Measurements from ENCODE around the gene TMEM253. TPM values are rescaled to one million over a fixed set of nuclear protein-coding genes. Genes with fewer than 3 reads are reported as not detected.

Gene TMEM253
- polyA plus RNA-seq, 1 of the 3 experiments (the other 2 are of a cell fraction): 0.82 TPM

GRCh38 chr14:21071225-21072030 lies 29.4 kb upstream of the TMEM253 start:
- Histone ChIP-seq H3K9me3 (no peaks in the 10 kb centered on the region), H3F3A (replicated peaks; ENCODE audit: insufficient read depth) (peaks cover 30% of the 10 kb centered on the region), H3K4me3 (ENCODE audit: low read depth in 2 of 2, low read length in 1 of 2) (peak overlapping the region; percentile 81 to 89), H2AFZ (ENCODE audit: low read depth) (no peak overlapping the region; the same call in 1 of the 2 replicates), H3K36me3 (replicated peaks in 1 of 2; ENCODE audit: control insufficient read depth in 1 of 2, insufficient read depth in 2 of 2, low read length in 1 of 2) (peaks cover 29 to 40% of the 10 kb centered on the region in 2 experiments), H3K9me2 (no peaks in the 10 kb centered on the region), H3K79me2 (ENCODE audit: insufficient read depth) (peaks cover 57% of the 10 kb centered on the region), H3K4me2 (peak overlapping the region; percentile 95), H3K27ac (ENCODE audit: low read depth in 2 of 2, low read length in 1 of 2) (peak overlapping the region; percentile 98 to 99), H3K4me1 (ENCODE audit: control insufficient read depth in 1 of 2, insufficient read depth in 2 of 2, low read depth in 1 of 2, low read length in 1 of 2) (peaks cover 22 to 37% of the 10 kb centered on the region in 2 experiments), H3K27me3 (ENCODE audit: insufficient read depth) (no peaks in the 10 kb centered on the region), H3K9ac (peak overlapping the region; percentile 93), H4K20me1 (ENCODE audit: insufficient read depth) (0 out of 2 replicates have a peak, but pooled peaks cover 8% of the 10 kb centered on the region)
- POLR2A ChIA-PET: interaction anchor here (0.9 to 2.7 kb wide), 12 partner anchors 9 to 728 kb away, joined by 3 to 19 read pairs (median 8); partner anchors contain the start of genes PARP2, TMEM253 and ZNF219
- TF ChIP-seq REST (IDR thresholded peaks at IDR 0.05; ENCODE audit: low read depth, low read length): 0 out of 2 replicates have a peak, but pooled peaks have one; percentile 44
- peak; percentile 62 for TF ChIP-seq MAX (IDR thresholded peaks at IDR 0.05; ENCODE audit: low read depth)
- no peak for TF ChIP-seq RFX5 (IDR thresholded peaks at IDR 0.05; ENCODE audit: low read length)
- peak in 1 of 2 experiments; percentile 25; a peak in 1 of 4 replicates for TF ChIP-seq EP300 (IDR thresholded peaks at IDR 0.05; ENCODE audit: borderline replicate concordance in 1 of 2, low read depth in 1 of 2, low read length in 1 of 2)
- 0 out of 2 replicates have a peak, but pooled peaks have one; percentile 2 for TF ChIP-seq RAD21 (IDR thresholded peaks at IDR 0.05; ENCODE audit: low read length)
- TF ChIP-seq TAF1 (IDR thresholded peaks at IDR 0.05; ENCODE audit: borderline replicate concordance, low read depth, low read length): peak; percentile 55; the same call in 1 of the 2 replicates
- TF ChIP-seq GABPA (IDR thresholded peaks at IDR 0.05; ENCODE audit: low read depth): 0 out of 2 replicates have a peak, but pooled peaks have one; percentile 10
- TF ChIP-seq TCF12 (IDR thresholded peaks at IDR 0.05): peak; percentile 90
- peak; percentile 47; the same call in 1 of the 2 replicates for TF ChIP-seq POLR2AphosphoS5 (IDR thresholded peaks at IDR 0.05; ENCODE audit: low read depth, low read length)
- TF ChIP-seq RXRA (IDR thresholded peaks at IDR 0.05; ENCODE audit: borderline replicate concordance, low read depth): no peak
- TF ChIP-seq CHD2 (IDR thresholded peaks at IDR 0.05; ENCODE audit: low read length, partially characterized antibody): peak; percentile 73
- peak; percentile 95 for DNase-seq
- 5% methylated on average over 26 of the region's 37 CpGs for WGBS (ENCODE audit: low lambda C conversion rate)
- CTCF ChIA-PET: interaction anchor here (0.9 to 13.2 kb wide), 17 partner anchors 10 to 101 kb away, joined by 3 to 296 read pairs (median 5); partner anchors contain the start of genes TMEM253, TPPP2 and ZNF219
